Measurements from ENCODE around the gene FAM174A.
"Not testable (repeated sequence)": the region's sequence is repeated elsewhere in the genome, so short reads cannot be mapped to it uniquely, and the experiment has no call there.

The FAM174A gene

DNA sequence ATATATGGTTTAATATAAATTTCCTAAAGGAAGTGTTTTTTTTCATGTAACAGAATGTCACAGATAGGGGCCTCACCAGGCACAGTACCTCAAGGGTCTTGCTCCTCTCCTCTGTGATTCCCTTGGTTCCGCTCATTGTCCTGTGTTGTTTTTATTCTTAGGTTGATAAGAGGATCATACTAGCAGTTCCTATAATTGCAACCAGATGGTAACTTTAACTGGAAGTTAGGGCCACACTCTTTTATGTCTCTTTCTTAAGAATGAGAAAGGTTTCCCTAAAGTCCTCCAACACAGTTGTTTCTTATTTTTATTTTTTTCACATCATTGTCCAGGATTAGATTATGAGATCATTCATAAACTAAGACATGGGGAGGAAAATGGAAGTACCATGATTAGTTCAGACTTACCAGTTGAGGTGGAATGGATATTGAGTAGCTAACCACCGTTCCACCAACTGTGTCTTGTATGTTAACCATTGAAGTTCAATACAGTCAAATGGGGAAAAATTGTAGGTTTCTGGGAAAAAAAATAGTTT lies 41.1 kb downstream of the FAM174A start:
- no peak for DNase-seq

GRCh38 chr5:100577506-100577905 lies 42.3 kb downstream of the FAM174A start:
- no peak for DNase-seq

DNA sequence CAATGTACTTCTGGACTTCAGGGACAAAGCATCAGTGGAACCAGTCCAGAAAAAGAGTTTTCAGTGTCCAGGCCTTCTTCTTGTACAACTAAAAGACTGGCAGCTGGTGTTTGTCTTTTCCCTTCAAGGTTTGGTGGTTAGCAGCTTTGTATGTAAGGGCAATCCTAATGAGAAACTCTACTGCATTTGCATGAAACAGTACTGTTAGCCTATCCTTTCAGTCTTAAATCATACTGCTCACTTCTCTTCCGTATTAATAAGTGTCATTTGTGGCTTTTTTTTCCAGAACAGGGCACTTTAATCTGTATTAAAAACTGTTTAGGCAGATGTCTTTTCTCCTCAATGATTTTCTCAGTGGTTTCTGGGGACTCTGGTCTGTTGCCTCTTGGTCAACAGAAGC lies 48.9 kb downstream of the FAM174A start:
- DNase-seq = no peak

GRCh38 chr5:100584889-100585288 lies 49.7 kb downstream of the FAM174A start:
- no peak for DNase-seq

GRCh38 chr5:100590867-100591266 lies 55.7 kb downstream of the FAM174A start:
- DNase-seq = no peak

- DNase-seq = peak; percentile 15
Measured at GRCh38 chr5:100595152-100595811, 60.1 kb downstream of the FAM174A start.

- no peak for DNase-seq
Measured at GRCh38 chr5:100595812-100596173, 60.6 kb downstream of the FAM174A start.

GRCh38 chr5:100598446-100598845 lies 63.3 kb downstream of the FAM174A start:
- DNase-seq = no peak

DNA sequence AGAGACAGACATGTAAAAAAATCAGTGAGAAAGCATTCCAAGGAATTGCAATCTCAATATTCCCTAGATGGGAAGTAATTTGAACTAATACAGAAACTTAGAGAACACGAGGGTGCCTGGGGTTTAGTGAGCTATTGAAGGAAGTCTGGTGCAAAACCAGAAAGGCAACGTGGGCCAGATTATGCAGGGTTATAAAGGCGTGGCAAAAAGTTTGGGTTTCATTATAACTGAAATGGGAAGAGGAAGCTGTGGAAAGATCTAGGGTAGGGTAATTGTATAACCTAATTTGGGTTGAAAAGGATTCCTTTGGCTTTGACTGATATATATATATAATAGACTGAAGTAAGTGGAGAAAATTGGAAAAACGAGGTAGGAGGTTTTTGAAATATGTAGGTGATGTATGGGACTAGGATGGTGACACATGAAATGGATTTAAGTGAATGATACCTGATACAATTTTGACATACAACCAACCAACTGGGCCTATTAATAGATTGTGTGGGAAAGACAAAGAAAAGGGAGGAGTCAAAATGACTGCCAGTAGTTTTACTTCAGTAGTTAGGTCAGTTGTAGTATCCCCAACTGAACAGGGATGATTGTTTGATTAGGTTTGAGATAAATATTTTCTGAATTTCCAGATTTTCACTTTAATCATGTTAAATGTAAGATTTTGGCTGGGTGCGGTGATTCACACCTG lies 65.3 kb downstream of the FAM174A start:
- DNase-seq = no peak

DNA sequence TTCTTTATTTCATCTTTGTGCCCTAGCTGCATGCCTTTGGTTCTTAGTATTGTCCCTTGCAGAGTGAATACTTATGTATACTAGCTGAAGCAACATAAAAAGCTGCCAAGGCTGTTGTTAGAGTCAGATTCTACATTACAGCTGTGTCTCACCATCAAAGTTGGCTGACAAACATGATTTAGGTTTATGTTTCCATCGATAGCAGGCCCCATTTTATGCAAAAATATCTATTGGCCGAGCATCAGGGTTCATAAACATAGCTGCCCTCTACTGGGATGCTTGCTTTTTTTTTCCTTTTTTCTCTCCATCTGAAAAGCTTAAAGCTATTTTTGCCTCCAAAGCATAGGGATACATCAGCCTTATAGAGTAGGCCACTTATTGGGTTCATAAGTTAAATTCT lies 68.0 kb downstream of the FAM174A start:
- no peak for DNase-seq

GRCh38 chr5:100604021-100604420 lies 68.8 kb downstream of the FAM174A start:
- not testable (repeated sequence) for DNase-seq

GRCh38 chr5:100609594-100609993 lies 74.4 kb downstream of the FAM174A start:
- DNase-seq = no peak

- DNase-seq = no peak
Measured at GRCh38 chr5:100614308-100614707, 79.1 kb downstream of the FAM174A start.

GRCh38 chr5:100615362-100615761 lies 80.2 kb downstream of the FAM174A start:
- DNase-seq = no peak

DNA sequence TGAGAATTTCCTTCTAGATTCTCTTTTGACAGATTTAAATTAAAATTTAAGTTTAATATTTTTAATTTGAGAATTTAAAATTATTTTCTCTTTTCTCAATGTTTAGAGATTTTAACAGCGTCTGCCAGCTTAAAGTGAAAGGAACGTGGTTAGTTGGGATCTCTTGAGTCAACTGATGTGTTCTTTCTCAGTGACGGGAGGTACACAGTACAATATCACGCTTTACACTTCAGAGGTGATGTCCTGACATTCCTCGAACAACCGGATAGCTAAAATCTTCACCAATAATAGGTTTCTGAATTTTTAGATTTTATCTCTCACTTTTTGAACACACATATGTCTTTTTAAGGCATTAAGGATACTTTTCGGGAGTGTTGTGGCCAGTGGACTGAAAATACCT lies 81.1 kb downstream of the FAM174A start:
- no peak for DNase-seq

DNA sequence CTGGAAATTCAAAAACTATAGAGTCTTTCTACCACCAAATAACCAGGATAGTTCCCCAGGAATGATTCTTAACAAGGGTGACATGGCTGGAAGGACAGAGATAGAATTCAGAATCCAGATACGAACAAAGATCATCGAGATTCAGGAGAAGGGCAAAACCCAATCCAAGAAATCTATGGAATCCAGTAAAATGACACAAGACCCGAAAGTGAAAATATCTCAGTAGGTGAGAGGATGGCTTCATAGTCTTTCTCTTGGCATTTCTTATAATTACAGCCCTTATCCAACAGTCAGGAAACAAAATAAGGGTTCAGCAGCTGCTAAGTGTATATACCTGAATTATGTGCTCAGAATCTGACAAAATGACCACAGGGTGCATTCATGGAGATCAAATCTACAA lies 81.8 kb downstream of the FAM174A start:
- DNase-seq = no peak

- no peak for DNase-seq
Measured at GRCh38 chr5:100623719-100624118, 88.5 kb downstream of the FAM174A start.

- DNase-seq = no peak
Measured at GRCh38 chr5:100634937-100635534, 99.9 kb downstream of the FAM174A start.

Data from NCI-H446 treated with DMSO at 0.1 percent for 48 hours (cell line).